Type B pancreatic cell (in vitro differentiated cells): Measurements from ENCODE around the gene EIF4E2. TPM values are rescaled to one million over a fixed set of nuclear protein-coding genes. Genes with fewer than 3 reads are reported as not detected.

ENCODE experiments used
- DNase-seq: peaks from one replicate; pipeline ENCODE4 v3.0.0; 2021; ENCODE audit warnings: mixed read lengths; ENCODE audit not compliant: unreplicated experiment; ENCODE audit errors: extremely low spot score
- H3K27ac Mint-ChIP-seq: 2 replicates; pipeline ENCODE4 v1.8.0; 2021; ENCODE audit warnings: mild to moderate bottlenecking, mixed read lengths
- H3K27me3 Mint-ChIP-seq: 2 replicates; pipeline ENCODE4 v1.8.0; 2021; ENCODE audit warnings: mixed read lengths
- H3K36me3 Mint-ChIP-seq: 2 replicates; pipeline ENCODE4 v1.8.0; 2021; ENCODE audit warnings: mixed read lengths
- H3K4me1 Mint-ChIP-seq: one replicate; pipeline ENCODE4 v1.8.0; 2021; ENCODE audit warnings: mixed read lengths; ENCODE audit not compliant: unreplicated experiment
- H3K4me3 Mint-ChIP-seq: 2 replicates; pipeline ENCODE4 v1.8.0; 2021; ENCODE audit warnings: mild to moderate bottlenecking, mixed read lengths
- H3K9me3 Mint-ChIP-seq: 2 replicates; pipeline ENCODE4 v1.8.0; 2021; ENCODE audit warnings: mixed read lengths
- total RNA-seq: library from RNA; stranded (reverse); gene quantifications from 2 replicates; pipeline ENCODE4 v1.2.1, GENCODE V29; 2021; ENCODE audit warnings: low replicate concordance
- TF ChIP-seq, protein P1 (sequence below): fragments of 200-600 bp; sonication (generic); conservative IDR thresholded peaks from 2 replicates; pipeline ENCODE4 v1.5.0; 2021; ENCODE audit warnings: antibody characterized with exemption, mild to moderate bottlenecking

The EIF4E2 gene
- total RNA-seq, 1 donor from 2014 or later = 77.1 TPM

DNA sequence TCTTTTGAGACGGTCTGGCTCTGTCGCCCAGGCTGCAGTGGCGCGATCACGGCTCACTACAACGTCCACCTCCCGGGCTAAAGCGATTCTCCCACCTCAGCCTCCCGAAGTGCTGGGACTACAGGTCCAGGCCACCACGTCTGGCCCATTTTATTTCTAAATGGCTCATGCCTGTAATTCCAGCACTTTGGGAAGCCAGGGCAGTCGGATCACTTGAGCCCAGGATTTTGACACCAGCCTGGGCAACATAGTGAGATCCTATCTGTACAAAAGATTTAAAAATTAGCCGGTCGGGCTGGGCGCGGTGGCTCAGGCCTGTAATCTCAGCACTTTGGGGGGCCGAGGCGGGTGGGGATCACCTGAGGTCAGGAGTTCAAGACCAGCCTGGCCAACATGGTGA lies 56.5 kb downstream of the EIF4E2 start:
- Mint-ChIP-seq H3K27me3 (peaks cover 15% of the 10 kb centered on the region), H3K4me1 (peaks cover 5% of the 10 kb centered on the region), H3K36me3 (no peaks in the 10 kb centered on the region), H3K27ac (no peak overlapping the region), H3K9me3 (no peaks in the 10 kb centered on the region), H3K4me3 (no peak overlapping the region)
- no peak for DNase-seq
- TF ChIP-seq, protein P1, sequence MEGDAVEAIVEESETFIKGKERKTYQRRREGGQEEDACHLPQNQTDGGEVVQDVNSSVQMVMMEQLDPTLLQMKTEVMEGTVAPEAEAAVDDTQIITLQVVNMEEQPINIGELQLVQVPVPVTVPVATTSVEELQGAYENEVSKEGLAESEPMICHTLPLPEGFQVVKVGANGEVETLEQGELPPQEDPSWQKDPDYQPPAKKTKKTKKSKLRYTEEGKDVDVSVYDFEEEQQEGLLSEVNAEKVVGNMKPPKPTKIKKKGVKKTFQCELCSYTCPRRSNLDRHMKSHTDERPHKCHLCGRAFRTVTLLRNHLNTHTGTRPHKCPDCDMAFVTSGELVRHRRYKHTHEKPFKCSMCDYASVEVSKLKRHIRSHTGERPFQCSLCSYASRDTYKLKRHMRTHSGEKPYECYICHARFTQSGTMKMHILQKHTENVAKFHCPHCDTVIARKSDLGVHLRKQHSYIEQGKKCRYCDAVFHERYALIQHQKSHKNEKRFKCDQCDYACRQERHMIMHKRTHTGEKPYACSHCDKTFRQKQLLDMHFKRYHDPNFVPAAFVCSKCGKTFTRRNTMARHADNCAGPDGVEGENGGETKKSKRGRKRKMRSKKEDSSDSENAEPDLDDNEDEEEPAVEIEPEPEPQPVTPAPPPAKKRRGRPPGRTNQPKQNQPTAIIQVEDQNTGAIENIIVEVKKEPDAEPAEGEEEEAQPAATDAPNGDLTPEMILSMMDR = no peak

DNA sequence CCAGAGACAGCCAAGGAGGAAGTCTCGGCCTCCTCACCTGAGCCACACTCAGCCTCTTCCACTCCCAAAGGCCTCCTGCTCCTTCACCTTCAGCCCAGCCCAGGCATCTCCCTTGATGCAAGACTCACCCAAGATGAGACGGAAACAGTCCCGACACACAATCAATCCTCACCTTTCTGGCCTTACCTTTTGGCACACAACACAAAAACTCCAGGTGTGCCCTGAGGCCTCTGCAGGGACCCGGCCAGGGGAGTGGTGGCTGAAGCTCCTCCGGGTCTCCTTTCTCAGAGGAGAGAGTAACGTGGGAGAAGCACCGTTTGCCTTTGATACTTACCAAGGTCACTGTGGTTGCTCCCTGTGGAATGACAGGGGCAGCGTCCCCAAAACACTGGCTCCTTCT lies 59.1 kb downstream of the EIF4E2 start:
- Mint-ChIP-seq H3K4me1 (peaks cover 5% of the 10 kb centered on the region), H3K27ac (no peak overlapping the region)

DNA sequence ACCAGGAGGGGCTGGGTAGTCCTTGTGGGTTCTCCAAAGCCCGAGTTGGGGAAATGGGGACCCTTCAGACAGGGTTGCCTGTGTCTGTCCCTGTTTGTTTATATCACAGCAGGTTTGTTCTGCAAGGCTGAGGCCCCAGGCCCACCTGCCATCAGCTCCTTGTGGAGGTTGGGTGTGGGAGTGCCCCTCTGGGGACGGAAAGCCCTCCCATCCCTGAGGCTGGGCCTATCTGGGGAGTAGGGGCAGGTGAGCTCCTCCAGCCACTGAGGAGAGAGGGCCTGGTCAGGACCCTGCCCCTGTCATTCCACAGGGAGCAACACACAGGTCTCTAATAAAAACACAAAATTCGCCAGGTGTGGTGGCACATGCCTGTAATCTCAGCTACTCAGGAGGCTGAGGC lies 59.6 kb downstream of the EIF4E2 start:
- no peaks in the 10 kb centered on the region for H3K9me3 Mint-ChIP-seq
- H3K4me1 Mint-ChIP-seq = peaks cover 5% of the 10 kb centered on the region

More for the DNA sequence above, 59.1 kb downstream of the EIF4E2 start:
- DNase-seq = no peak
- Mint-ChIP-seq H3K27me3 (peaks cover 9% of the 10 kb centered on the region), H3K36me3 (no peaks in the 10 kb centered on the region), H3K9me3 (no peaks in the 10 kb centered on the region), H3K4me3 (no peak overlapping the region)
- TF ChIP-seq, protein P1 = no peak

DNA sequence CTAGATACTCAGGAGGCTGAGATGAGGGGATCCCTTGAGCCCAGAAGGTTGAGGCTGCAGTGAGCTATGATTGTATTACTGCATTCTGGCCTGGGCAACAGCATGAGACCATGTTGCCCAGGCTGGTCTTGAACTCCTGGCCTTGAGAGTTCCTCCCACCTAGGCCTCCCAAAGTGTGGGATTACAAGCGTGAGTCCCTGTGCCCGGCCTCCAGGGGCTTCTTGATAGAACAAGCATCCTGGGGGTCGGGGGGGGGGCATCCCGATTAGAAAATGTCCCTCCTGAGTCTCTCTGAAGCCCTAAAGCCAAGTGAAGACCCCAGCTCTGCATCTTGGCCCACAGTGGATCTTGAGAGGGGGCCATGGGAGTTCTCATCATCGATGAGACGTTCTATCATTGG lies 60.6 kb downstream of the EIF4E2 start:
- H3K36me3 Mint-ChIP-seq = no peaks in the 10 kb centered on the region
- H3K27ac Mint-ChIP-seq = no peak overlapping the region
- H3K4me3 Mint-ChIP-seq = no peak overlapping the region
- no peak for DNase-seq
- H3K27me3 Mint-ChIP-seq = peaks cover 7% of the 10 kb centered on the region
- H3K4me1 Mint-ChIP-seq = peaks cover 4% of the 10 kb centered on the region
- TF ChIP-seq, protein P1 = no peak
- H3K9me3 Mint-ChIP-seq = no peaks in the 10 kb centered on the region

More for the DNA sequence above, 59.6 kb downstream of the EIF4E2 start:
- DNase-seq = no peak
- peaks cover 9% of the 10 kb centered on the region for H3K27me3 Mint-ChIP-seq
- no peaks in the 10 kb centered on the region for H3K36me3 Mint-ChIP-seq
- H3K27ac Mint-ChIP-seq = no peak overlapping the region
- TF ChIP-seq, protein P1 = no peak
- H3K4me3 Mint-ChIP-seq = no peak overlapping the region

DNA sequence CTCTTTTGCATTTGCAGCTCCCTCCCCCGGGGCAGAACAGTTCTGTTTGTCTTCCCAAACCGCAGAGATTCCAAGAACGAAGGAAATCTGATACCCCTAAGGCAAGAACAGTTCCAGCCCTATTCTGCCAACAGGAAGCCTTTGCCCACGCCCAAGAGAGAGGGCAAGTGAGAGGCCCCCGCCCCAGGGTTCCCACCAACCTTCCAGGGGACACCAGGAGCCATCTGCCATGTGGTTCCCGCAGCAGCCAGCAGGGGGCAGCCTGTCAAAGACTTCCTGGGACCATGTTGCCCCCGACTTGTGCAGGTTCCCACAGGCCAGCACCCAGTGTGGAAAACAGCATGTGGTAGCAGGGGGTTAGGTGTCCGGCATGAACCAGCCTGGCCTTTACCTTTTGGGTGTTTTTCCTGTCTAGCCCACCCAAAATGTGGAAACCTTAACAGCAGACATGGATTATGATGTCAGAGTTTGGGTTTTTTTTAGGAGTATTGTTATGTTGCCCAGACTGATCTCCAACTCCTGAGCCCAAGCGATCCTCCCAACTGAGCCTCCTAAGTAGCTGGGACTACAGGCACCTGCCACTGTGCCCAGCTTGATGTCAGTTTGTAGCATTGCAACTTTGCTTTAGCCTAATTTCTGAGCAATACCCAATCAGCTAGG lies 61.2 kb downstream of the EIF4E2 start:
- no peak for DNase-seq
- Mint-ChIP-seq H3K4me3 (no peak overlapping the region), H3K36me3 (no peaks in the 10 kb centered on the region), H3K27me3 (peaks cover 5% of the 10 kb centered on the region), H3K27ac (no peak overlapping the region), H3K4me1 (no peaks in the 10 kb centered on the region), H3K9me3 (no peaks in the 10 kb centered on the region)
- TF ChIP-seq, protein P1 = peak; percentile 81
